A549 (cell line): ENCODE measurements around the gene RFX3. TPM values are rescaled to one million over a fixed set of nuclear protein-coding genes. Genes with fewer than 3 reads are reported as not detected.
"Not testable (repeated sequence)": the region's sequence is repeated elsewhere in the genome, so short reads cannot be mapped to it uniquely, and the experiment has no call there.

ENCODE experiments used
- ATAC-seq, 2 experiments: fragments of 200-7000 bp in 1 of 2; fragments of >200 bp in 1 of 2; cut with Nextera tagmentation in 1 of 2; cut with Tn5 transposase in 1 of 2; 3 replicates each; pipeline versions ENCODE4 v1.8.0 to v1.9.1; 2018 to 2020; ENCODE audit warnings: mild to moderate bottlenecking in 1 of 2, moderate library complexity in 1 of 2
- CTCF ChIA-PET: fragments of 300-600 bp; sonication (Branson Sonifier 250); formaldehyde crosslinking; extraction: SDS; loops from one replicate; lab custom pipeline; 2021; ENCODE audit warnings: antibody characterized with exemption, inconsistent platforms; lab: Yijun Ruan, JAX
- POLR2A ChIA-PET: fragments of 350-600 bp; formaldehyde crosslinking; extraction: SDS; loops from one replicate; lab custom pipeline; 2021; ENCODE audit warnings: antibody characterized with exemption, inconsistent platforms; lab: Yijun Ruan, JAX
- DNase-seq, 2 experiments: peaks; one replicate each; pipeline versions ENCODE4 v3.0.0 to v3.0.0-alpha.2; 2011 to 2016; ENCODE audit warnings: low read depth in 1 of 2, low spot score in 1 of 2
- FAIRE-seq: peaks from 2 replicates; lab custom pipeline; 2011; peaks lifted over from hg19 to GRCh38; lab: Jason Lieb, UNC
- H3K27ac ChIP-seq, 2 experiments: fragments of >200 bp; sonication (Bioruptor Twin); formaldehyde crosslinking; 3 replicates each; pipeline ENCODE4 v1.5.1; 2016 to 2017
- H3K4me1 ChIP-seq: fragments of >200 bp; sonication (Bioruptor Twin); formaldehyde crosslinking; 3 replicates; pipeline ENCODE4 v1.6.1; 2016
- H3K4me2 ChIP-seq: fragments of >200 bp; sonication (Bioruptor Twin); formaldehyde crosslinking; 3 replicates; pipeline ENCODE4 v1.6.1; 2016
- H3K4me3 ChIP-seq: fragments of >200 bp; sonication (Bioruptor Twin); formaldehyde crosslinking; 3 replicates; pipeline ENCODE4 v1.5.1; 2016
- H3K9me3 ChIP-seq: fragments of >200 bp; sonication (Bioruptor Twin); formaldehyde crosslinking; 3 replicates; pipeline ENCODE4 v1.6.1; 2016
- BHLHE40 ChIP-seq: IDR thresholded peaks from 2 replicates; pipeline ENCODE4 v1.6.1; 2012; ENCODE audit warnings: low read depth, low read length, inconsistent platforms
- CEBPB ChIP-seq, 2 experiments: fragments of >200 bp in 1 of 2; sonication (Bioruptor Twin) in 1 of 2; formaldehyde crosslinking in 1 of 2; IDR thresholded peaks; 2 replicates each; pipeline ENCODE4 v1.6.1; 2012 to 2016
- CHD2 ChIP-seq: fragments of 150-350 bp; IDR thresholded peaks from 2 replicates; pipeline ENCODE4 v1.6.1; 2014; ENCODE audit warnings: low read length; ENCODE audit not compliant: partially characterized antibody
- CHD4 ChIP-seq: fragments of 200-600 bp; sonication (generic); IDR thresholded peaks from 2 replicates; pipeline ENCODE4 v1.6.1; 2016; ENCODE audit warnings: antibody characterized with exemption, mild to moderate bottlenecking, borderline replicate concordance
- EHF ChIP-seq: fragments of 250-450 bp; sonication (Bioruptor Pico); IDR thresholded peaks from 2 replicates; pipeline ENCODE4 v1.5.0; 2020; ENCODE audit warnings: mild to moderate bottlenecking
- ELK1 ChIP-seq: fragments of 150-350 bp; IDR thresholded peaks from 2 replicates; pipeline ENCODE4 v1.6.1; 2014; ENCODE audit warnings: low read depth, mild to moderate bottlenecking, low read length
- EP300 ChIP-seq, 2 experiments: fragments of >200 bp; sonication (Bioruptor Twin); formaldehyde crosslinking; IDR thresholded peaks; 2 replicates in 1 of 2; 3 replicates in 1 of 2; pipeline ENCODE4 v1.6.1; 2016 to 2017
- ESRRA ChIP-seq: fragments of 150-350 bp; IDR thresholded peaks from 2 replicates; pipeline ENCODE4 v1.6.1; 2014; ENCODE audit warnings: mild to moderate bottlenecking, low read length, borderline replicate concordance
- FOSL2 ChIP-seq, 2 experiments: fragments of 450-650 bp in 1 of 2; fragments of >200 bp in 1 of 2; sonication (Bioruptor Twin) in 1 of 2; formaldehyde crosslinking; IDR thresholded peaks; 2 replicates each; pipeline versions ENCODE4 v1.5.0 to v1.6.1; 2016 to 2020; ENCODE audit warnings: mild to moderate bottlenecking in 1 of 2, moderate library complexity in 1 of 2
- JUNB ChIP-seq: fragments of >200 bp; sonication (Bioruptor Twin); formaldehyde crosslinking; IDR thresholded peaks from 2 replicates; pipeline ENCODE4 v1.6.1; 2016
- MAFK ChIP-seq: fragments of 450-650 bp; IDR thresholded peaks from 2 replicates; pipeline ENCODE4 v1.6.1; 2014; ENCODE audit not compliant: partially characterized antibody
- MYC ChIP-seq: IDR thresholded peaks from 2 replicates; pipeline ENCODE4 v1.6.1; 2012; ENCODE audit warnings: mild to moderate bottlenecking, inconsistent platforms, low read length, improper control_type of control experiment, borderline replicate concordance
- NPAS2 ChIP-seq: fragments of 250-450 bp; sonication (Bioruptor Pico); IDR thresholded peaks from 2 replicates; pipeline ENCODE4 v1.8.0; 2022; ENCODE audit warnings: mild to moderate bottlenecking, moderate library complexity, borderline replicate concordance
- PBX3 ChIP-seq: IDR thresholded peaks from 2 replicates; pipeline ENCODE4 v1.6.1; 2012
- RCOR1 ChIP-seq: fragments of 150-350 bp; IDR thresholded peaks from 2 replicates; pipeline ENCODE4 v1.6.1; 2014; ENCODE audit warnings: antibody characterized with exemption, low read length, low read depth
- RFX5 ChIP-seq: fragments of 450-650 bp; IDR thresholded peaks from 2 replicates; pipeline ENCODE4 v1.7.1; 2014; ENCODE audit warnings: antibody characterized with exemption, mild to moderate bottlenecking, moderate library complexity
- RNF2 ChIP-seq: fragments of 200-600 bp; sonication (generic); IDR thresholded peaks from 2 replicates; pipeline ENCODE4 v1.6.1; 2016; ENCODE audit warnings: low read depth, mild to moderate bottlenecking, antibody characterized with exemption, moderate library complexity, borderline replicate concordance
- SREBF2 ChIP-seq: fragments of 450-650 bp; IDR thresholded peaks from 2 replicates; pipeline ENCODE4 v1.6.1; 2014; ENCODE audit warnings: mild to moderate bottlenecking, moderate library complexity
- ZFP36 ChIP-seq: fragments of 450-650 bp; IDR thresholded peaks from 2 replicates; pipeline ENCODE4 v1.6.1; 2014; ENCODE audit warnings: borderline replicate concordance; ENCODE audit not compliant: partially characterized antibody
- WGBS: methylation state at CpG from one replicate; pipeline ENCODE4 v1.1.6; 2017; ENCODE audit errors: missing lambda C conversion rate; 5-methylcytosine and 5-hydroxymethylcytosine counted together
- polyA plus RNA-seq, 4 experiments: library from polyadenylated mRNA; depleted of rRNA in 3 of 4; stranded (reverse); fragments of >200 nt; fragmentation: RNase III in 1 of 4; extraction: RNeasy Plus Mini Kit Qiagen cat#74134 plus additional on column Dnase treatment in 1 of 4; gene quantifications; 2 replicates in 3 of 4; 3 replicates in 1 of 4; pipeline ENCODE4 v1.2.3, GENCODE V29; 2011 to 2017
- TF ChIP-seq, protein P1 (sequence below): fragments of 250-450 bp; sonication (Bioruptor Pico); IDR thresholded peaks from 2 replicates; pipeline ENCODE4 v1.5.0; 2020; ENCODE audit warnings: low read depth, mild to moderate bottlenecking, moderate library complexity
- TF ChIP-seq, protein P2 (sequence below): IDR thresholded peaks from 2 replicates; pipeline ENCODE4 v1.6.1; 2012
- TF ChIP-seq, protein P3 (sequence below): fragments of >200 bp; sonication (Bioruptor Twin); formaldehyde crosslinking; IDR thresholded peaks from 3 replicates; pipeline ENCODE4 v1.6.1; 2016
- TF ChIP-seq, protein P4 (sequence below): fragments of >200 bp; sonication (Bioruptor Twin); formaldehyde crosslinking; IDR thresholded peaks from 3 replicates; pipeline ENCODE4 v1.5.1; 2016

Gene RFX3
- polyA plus RNA-seq, 2 of the 4 experiments (the other 2 are of a cell fraction), result 1.3 to 7.9 TPM

- H3K4me3 ChIP-seq, result no peak overlapping the region
- no peak overlapping the region for H3K27ac ChIP-seq
- no peak overlapping the region for H3K4me2 ChIP-seq
- 75% methylated on average over 2 of the region's 2 CpGs for WGBS
- ChIA-PET CTCF (no interaction called here), POLR2A (no interaction called here)
- no peaks in the 10 kb centered on the region for H3K4me1 ChIP-seq
- FAIRE-seq (no peak), DNase-seq (no peak), ATAC-seq (no peak)
- TF ChIP-seq FOSL2 (IDR thresholded peaks at IDR 0.05) (no peak), FOSL2 (CRISPR knock-in tag; IDR thresholded peaks at IDR 0.05) (no peak), MYC (no peak)
- no peaks in the 10 kb centered on the region for H3K9me3 ChIP-seq
Observed at GRCh38 chr9:3323714-3324113, 202.1 kb downstream of the RFX3 start.

DNA sequence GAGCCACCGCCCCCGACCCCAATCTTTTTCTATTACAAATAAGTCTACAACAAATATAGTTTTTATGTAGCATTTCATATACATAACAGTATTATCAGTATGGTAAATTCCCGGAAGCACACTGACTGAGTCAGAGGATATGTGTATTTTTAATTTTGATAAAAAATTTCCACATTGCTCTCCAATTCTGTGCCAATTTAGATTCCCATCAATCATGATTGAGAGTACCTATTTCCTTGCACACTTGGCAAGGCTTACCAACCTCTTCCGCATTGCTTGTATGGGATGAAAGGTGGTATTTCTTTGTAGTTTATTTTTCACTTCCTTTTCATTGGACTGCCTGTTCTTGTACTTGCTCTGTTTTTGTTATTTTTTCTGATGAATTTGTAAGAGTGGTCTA, 204.6 kb downstream of the RFX3 start:
- no peak for ATAC-seq
- 86% methylated on average over 4 of the region's 4 CpGs for WGBS
- POLR2A ChIA-PET, result no interaction called here
- FAIRE-seq, result no peak
- no peak for DNase-seq
- H3K4me1 ChIP-seq, result no peaks in the 10 kb centered on the region
- H3K4me2 ChIP-seq, result no peak overlapping the region
- H3K27ac ChIP-seq, result no peak overlapping the region
- no peaks in the 10 kb centered on the region for H3K9me3 ChIP-seq
- CTCF ChIA-PET, result no interaction called here
- H3K4me3 ChIP-seq, result no peak overlapping the region
- TF ChIP-seq, protein P1, sequence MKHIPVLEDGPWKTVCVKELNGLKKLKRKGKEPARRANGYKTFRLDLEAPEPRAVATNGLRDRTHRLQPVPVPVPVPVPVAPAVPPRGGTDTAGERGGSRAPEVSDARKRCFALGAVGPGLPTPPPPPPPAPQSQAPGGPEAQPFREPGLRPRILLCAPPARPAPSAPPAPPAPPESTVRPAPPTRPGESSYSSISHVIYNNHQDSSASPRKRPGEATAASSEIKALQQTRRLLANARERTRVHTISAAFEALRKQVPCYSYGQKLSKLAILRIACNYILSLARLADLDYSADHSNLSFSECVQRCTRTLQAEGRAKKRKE (CRISPR knock-in tag), result no peak
- TF ChIP-seq MAFK (no peak), ZFP36 (no peak), BHLHE40 (no peak)
- TF ChIP-seq, protein P2, sequence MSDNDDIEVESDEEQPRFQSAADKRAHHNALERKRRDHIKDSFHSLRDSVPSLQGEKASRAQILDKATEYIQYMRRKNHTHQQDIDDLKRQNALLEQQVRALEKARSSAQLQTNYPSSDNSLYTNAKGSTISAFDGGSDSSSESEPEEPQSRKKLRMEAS, result no peak

GRCh38 chr9:3312595-3312994, 213.2 kb downstream of the RFX3 start:
- H3K4me1 ChIP-seq, FAIRE-seq, H3K4me2 ChIP-seq, H3K27ac ChIP-seq, DNase-seq, ATAC-seq, H3K9me3 ChIP-seq, H3K4me3 ChIP-seq, POLR2A ChIA-PET: not testable (repeated sequence)
- 84% methylated on average over 9 of the region's 9 CpGs for WGBS
- CTCF ChIA-PET, result interaction anchor here (0.7 to 1.2 kb wide), 2 partner anchors 23 to 1134 kb away, joined by 3 to 4 read pairs; no protein-coding TSS in a partner anchor

DNA sequence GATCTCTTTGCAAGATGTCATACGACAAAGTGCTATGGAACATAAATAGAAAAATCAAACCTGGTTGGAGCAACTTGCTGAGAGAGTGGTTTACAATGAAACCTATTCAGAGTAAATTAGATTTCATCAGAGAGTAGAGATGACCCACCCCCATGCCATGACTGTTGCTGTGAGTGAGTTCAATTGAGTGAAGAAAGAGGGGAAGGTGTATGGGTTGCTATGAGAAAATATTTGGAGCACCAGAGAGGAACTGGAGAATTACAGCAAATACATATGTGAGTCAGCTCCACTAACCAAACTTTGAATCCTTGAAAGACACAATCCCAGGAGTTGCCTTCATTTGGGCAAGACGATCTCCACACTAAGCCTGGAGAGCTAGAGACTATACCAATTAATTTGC, 217.2 kb downstream of the RFX3 start:
- FAIRE-seq (no peak), ATAC-seq (no peak), DNase-seq (no peak)
- POLR2A ChIA-PET, result no interaction called here
- 71% methylated on average over 2 of the region's 2 CpGs for WGBS
- H3K27ac ChIP-seq, result no peak overlapping the region
- no peaks in the 10 kb centered on the region for H3K9me3 ChIP-seq
- H3K4me1 ChIP-seq, result no peaks in the 10 kb centered on the region
- no peak overlapping the region for H3K4me2 ChIP-seq
- no peak for TF ChIP-seq MYC
- TF ChIP-seq, protein P3, sequence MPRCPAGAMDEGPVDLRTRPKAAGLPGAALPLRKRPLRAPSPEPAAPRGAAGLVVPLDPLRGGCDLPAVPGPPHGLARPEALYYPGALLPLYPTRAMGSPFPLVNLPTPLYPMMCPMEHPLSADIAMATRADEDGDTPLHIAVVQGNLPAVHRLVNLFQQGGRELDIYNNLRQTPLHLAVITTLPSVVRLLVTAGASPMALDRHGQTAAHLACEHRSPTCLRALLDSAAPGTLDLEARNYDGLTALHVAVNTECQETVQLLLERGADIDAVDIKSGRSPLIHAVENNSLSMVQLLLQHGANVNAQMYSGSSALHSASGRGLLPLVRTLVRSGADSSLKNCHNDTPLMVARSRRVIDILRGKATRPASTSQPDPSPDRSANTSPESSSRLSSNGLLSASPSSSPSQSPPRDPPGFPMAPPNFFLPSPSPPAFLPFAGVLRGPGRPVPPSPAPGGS, result no peak
- TF ChIP-seq CEBPB (IDR thresholded peaks at IDR 0.05), result no peak
- TF ChIP-seq RCOR1, result no peak
- TF ChIP-seq ZFP36, result no peak
- TF ChIP-seq RFX5, result no peak
- TF ChIP-seq EHF (CRISPR knock-in tag), result no peak
- no peak for TF ChIP-seq ELK1
- TF ChIP-seq PBX3, result no peak
- TF ChIP-seq EP300 (IDR thresholded peaks at IDR 0.05), result no peak
- no peak for TF ChIP-seq JUNB
- no peak for TF ChIP-seq CHD4
- TF ChIP-seq CHD2, result no peak
- TF ChIP-seq, protein P4, sequence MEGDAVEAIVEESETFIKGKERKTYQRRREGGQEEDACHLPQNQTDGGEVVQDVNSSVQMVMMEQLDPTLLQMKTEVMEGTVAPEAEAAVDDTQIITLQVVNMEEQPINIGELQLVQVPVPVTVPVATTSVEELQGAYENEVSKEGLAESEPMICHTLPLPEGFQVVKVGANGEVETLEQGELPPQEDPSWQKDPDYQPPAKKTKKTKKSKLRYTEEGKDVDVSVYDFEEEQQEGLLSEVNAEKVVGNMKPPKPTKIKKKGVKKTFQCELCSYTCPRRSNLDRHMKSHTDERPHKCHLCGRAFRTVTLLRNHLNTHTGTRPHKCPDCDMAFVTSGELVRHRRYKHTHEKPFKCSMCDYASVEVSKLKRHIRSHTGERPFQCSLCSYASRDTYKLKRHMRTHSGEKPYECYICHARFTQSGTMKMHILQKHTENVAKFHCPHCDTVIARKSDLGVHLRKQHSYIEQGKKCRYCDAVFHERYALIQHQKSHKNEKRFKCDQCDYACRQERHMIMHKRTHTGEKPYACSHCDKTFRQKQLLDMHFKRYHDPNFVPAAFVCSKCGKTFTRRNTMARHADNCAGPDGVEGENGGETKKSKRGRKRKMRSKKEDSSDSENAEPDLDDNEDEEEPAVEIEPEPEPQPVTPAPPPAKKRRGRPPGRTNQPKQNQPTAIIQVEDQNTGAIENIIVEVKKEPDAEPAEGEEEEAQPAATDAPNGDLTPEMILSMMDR, result no peak
- TF ChIP-seq NPAS2 (CRISPR knock-in tag), result no peak
- TF ChIP-seq SREBF2, result no peak
- TF ChIP-seq RNF2, result no peak
- TF ChIP-seq ESRRA, result no peak
- no peak overlapping the region for H3K4me3 ChIP-seq
- CTCF ChIA-PET, result no interaction called here
